NCI-H2196 (cell line): ENCODE results near the gene PITPNM3.
"Not testable (repeated sequence)": the region's sequence is repeated elsewhere in the genome, so short reads cannot be mapped to it uniquely, and the experiment has no call there.

Experiments
- DNase-seq: peaks from one replicate; lab custom pipeline; 2025; ENCODE audit not compliant: unreplicated experiment; lab: John Stamatoyannopoulos, UW

Gene PITPNM3

DNA sequence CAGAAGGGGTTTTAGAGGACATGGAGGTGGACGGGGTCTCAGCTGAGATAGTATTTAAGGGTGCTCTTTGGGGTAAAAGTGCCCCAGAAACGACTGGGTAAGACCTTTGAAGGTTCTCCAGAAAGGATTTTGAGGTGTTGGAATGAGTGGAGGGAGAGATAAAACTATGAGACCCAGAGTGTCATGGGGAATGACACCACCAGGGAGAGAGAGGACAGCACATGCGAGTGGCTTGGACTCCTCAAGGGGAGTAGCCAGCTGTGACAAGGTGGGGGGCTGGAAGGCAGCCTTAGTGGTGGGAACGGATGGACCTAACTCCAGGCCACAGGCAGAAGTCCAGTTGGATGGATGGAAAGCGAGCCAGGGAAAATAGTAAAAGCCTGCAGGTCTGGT, 19.2 kb upstream of the PITPNM3 start:
- DNase-seq = no peak

DNA sequence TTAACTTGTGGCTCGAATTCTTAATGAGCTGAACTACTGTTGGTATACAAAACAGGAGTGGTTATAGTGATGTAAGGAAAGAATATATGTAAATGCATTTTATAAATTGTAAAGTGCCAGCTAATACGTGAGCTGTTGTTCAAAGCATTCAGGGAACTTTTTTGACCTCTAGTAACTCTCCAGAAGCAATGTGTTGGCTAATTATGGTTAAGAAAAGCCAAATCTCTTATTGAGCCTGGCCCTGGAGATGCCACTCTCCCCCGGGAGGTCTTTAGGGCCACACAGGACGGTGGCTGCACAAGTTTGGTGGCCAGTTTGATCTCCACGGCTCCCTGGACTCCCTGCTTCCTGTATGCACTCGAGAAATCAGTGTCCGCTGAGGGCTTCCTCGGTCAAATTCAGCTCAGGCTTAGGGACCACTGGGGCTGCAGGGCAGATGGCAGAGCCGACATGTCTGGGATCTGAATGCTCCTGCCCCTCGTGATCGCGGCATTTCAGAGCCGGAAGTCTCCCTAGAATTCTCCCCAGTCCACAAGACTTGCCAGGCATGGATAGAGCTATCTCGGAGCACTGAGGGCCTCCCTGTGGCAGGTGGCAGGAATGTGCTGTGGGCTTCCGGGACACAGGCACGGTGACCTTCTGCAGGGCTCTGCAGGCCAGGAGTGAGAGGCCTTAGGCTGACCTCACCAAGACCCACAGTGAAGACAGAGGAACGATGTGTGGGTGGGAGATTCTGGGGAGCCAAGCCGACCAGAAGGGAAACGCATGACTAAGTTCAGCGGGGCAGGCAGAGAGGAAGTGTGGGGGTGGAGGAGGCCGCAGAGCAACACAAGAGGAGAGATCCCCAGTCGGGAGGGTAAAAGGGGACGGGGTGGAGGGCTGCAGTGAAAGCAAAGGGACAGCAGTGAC, 18.6 kb upstream of the PITPNM3 start:
- DNase-seq = no peak

DNA sequence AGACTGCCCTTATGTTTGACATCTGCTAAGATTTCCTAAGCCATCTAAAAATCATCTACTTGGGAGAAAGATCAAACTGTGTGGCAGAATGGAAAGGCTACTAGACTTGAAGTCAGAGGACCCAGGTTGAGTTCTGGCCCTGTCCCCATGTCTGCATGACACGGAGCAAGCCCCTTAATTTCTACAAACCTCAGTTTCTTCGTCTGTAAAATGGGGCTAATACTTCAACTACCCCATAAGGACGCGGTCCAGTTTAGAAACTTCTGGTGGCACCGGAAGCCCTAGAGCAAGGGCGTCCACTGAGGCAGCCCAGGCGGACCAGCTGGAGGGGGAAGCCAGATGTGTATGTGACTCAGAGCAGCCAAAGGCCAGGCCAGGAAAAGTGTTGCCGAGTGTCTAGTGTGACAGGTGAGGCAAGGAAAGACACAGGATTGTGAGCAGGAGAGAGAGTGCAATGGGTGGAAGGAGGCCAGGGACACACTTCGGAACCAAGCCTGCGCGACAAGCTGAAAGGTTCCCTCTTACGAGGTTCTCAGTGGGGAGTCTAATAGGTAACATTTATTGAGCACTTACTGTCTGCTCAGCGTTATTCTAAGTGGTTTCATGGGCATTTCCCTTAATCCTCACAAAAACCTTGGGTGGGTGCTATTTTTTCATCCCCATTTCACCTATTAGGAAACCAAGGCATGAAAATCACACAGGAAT, 17.8 kb upstream of the PITPNM3 start:
- no peak for DNase-seq

DNA sequence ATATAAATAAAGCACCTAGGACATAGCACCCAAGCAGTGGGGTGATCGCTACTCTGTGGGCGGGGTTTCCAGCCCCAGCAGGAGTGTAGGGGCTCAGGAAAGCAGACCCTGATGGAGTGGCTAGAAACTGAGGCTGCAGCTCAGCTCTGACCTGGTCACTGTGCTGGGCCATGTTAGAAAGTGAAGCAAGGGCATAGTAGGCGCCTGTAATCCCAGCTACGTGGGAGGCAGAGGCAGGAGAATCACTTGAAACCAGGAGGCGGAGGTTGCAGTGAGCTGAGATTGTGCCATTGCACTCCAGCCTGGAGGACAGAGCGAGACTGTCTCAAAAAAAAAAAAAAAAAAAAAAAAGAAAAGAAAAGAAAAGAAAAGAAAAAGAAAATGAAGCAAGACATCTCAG, 17.1 kb upstream of the PITPNM3 start:
- not testable (repeated sequence) for DNase-seq

DNA sequence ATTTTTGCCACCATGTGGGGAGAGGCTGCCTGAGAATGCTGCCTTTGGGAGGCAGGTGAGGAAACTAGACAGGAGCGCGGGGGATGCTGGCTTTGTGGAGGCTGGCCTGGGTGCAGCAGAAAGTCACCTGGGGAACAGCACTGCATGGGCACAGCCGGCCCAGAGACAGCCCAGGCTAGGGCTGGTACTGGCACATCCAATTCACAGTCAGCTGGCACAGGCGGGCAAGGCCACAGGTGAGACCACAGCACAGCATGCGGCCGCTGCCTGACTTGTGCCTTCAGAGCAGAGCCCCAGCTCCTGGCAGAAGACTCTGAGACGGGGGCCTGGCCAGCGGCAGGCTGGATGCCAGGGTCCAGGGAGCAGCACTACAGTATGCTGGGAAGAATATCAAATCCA, 16.6 kb upstream of the PITPNM3 start:
- no peak for DNase-seq

DNA sequence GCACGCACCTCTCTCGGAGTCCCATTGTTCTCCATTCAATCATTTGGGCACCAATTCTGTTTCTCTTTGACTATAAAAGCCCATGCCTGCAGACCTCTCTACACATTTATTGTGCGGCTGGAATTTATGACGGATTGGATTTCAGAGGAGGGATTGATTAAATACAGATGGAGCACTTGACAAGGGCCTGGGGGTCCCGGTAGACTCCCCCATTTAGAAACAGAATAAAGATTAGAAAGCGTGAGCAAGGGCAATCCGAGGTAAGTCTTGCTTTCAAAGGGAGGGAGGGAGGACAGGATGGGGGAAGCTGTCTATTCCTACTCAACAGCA, 15.1 kb upstream of the PITPNM3 start:
- DNase-seq = no peak

DNA sequence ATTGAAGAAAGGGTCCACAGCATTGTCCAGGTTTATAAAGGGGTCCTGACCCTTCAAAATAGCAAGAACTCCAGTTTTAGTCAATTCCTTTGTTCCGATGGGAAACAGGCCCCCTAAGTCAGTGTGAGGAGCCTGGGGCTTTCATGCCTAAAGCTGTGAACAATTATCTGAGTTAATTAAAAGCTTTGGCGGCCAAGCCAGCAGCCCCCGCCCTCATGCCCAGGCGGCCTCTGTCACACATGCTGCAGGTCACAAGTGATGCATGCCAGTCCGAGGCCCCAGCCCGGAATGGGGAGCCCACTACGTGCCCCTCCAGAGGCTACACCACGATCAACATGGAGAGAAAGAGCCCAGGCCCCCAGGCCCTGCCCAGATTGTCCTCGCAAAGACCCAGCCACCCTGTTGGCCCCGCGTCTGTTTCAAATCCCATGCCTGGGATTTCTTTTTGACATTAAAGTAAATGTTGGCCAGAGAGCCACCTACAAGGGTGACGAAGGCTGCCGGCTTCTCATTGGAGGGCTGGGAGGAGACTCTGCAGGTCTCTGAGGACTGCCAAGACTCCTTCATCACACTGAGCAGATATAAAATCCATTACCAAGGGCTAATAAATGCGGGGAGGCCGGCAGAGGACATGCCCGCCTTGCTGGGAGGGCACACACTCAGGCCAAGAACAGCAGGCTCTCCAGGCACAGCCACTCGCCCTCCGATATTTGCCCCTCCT, 14.5 kb upstream of the PITPNM3 start:
- DNase-seq = no peak

DNA sequence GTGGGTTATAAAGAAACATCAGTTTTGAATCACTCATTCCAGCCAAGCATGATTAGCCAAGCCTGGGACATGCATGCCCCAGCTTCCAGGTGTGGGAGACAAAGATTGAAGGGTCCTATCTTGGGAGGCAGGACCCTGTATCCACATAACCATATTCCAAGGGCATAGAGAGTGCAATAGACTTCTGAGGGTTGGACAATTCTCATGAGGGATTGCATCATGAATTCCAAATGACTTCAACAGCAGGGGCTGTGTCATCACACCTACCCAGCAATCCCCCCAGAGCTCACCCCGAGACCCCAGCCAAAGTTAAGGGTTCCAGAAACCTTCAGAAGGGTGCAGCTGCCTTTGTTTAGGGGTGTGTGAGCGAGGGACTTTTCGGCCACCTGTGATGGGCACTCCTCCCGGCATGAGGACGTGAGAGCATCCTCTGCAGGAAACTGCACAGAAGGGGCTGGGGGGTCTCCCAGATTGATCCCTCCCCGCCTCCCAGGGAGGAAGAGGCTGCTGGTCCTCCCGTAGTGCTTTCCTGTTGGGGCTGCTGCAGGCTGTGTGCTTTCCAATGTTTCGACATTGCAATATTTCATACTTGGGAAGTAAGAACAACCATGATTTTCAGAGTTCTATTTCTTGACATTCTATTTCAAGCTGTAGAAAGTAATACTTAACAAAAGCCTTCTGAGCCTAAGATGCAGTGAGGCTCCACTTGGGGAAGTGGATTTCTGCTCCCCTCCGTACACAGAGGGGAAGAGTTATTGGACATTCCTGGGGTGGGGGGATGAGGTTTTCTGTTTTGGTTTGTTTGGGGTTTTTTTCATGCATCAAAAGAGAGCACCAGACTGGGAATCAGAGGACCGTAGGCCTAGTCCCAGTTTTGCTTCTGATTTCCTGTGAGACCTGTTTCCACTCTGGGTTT, 13.3 kb upstream of the PITPNM3 start:
- DNase-seq = no peak

DNA sequence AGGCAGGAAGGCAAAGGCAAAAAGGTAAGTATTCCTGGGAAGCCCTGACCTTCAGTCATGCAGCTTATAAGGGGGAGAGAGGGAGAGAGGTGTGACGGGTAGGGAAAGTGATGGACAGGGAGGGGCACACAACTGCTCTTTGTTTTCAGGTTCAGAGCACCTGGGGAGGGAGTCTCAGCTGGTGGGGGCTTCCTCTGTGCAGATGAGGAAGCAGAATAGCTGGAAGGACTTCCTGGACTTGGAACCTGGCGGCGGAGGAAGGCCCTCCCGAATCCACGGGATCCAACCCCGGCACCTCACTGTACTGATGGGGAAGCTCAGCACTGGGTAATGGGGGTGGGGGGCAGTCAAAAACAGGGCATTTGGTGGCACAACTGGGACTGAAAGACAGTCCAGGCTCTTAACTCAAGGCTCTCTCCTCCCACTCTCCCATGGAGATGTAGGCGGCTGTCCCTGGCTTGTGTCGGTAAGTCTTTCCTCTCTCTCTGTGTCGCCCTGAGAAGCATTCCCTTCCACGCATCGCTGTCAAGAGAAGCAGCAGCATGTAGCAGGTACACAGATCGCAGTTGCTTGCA, 11.9 kb upstream of the PITPNM3 start:
- DNase-seq = no peak

DNA sequence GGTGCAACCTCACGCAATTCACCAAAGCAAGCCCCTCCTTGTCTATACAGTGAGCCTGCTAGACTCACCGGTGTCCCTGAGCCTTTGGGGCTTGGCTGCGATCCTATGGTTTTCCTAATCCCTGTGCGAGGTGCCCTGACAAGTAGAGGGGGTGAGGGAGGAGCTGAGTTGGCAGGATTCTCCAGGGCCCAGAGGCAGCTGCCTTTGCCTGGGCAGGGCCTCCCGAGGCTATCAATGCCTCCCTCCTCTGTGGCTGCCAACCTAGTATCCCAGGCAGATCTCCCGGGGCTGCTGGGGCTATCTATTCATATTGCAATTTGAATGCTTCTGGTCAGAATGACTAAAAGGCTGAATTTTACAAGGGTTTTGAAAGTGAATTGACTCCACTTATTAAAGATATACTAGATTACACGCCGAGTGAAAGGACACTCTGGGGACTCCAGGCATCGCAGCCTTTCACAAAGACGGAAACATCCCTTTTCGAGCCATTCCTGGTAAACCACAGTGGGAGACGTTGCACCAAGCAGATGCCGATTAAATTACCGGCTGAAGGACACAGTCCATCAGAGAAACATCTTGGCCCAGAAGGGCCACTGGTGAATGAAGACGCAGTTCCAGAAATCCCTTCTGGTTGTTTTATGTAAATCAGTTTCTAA, 11.3 kb upstream of the PITPNM3 start:
- no peak for DNase-seq

DNA sequence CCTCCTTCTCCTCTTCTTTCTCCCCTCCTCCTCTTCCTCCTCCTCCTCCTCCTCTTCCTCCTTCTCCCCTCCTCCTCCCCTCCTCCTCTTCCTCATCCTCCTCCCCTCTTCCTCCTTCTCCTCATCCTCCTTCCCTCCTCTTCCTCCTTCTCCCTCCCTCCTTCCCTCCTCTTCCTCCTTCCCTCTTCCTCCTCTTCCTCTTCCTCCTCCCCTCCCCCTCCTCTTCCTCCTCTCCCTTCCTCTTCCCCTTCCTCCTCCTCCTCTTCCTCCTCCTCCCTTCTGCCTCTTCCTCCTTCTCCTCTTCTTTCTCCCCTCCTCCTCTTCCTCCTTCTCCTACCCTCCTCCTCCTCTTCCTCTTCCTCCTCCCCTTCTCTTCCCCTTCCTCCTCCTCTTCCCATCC, 5.1 kb upstream of the PITPNM3 start:
- DNase-seq = no peak

DNA sequence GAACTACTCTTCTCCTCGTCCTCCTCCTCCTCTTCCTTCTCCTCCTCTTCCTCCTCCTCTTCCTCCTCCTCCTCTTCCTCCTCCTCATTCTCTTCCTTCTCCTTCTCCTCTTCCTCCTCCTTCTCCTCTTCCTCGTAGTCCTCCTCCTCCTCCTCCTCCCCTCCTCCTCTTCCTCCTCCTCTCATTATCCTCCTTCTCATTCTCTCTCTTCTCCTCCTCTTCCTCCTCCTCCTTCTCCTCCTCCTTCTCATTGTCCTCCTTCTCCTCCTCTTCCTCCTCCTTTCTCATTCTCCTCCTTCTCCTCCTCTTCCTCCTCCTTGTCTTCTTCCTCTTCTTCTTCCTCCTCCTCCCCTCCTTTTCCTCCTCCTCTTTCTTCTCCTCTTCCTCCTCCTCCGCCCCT, 4.1 kb upstream of the PITPNM3 start:
- no peak for DNase-seq

DNA sequence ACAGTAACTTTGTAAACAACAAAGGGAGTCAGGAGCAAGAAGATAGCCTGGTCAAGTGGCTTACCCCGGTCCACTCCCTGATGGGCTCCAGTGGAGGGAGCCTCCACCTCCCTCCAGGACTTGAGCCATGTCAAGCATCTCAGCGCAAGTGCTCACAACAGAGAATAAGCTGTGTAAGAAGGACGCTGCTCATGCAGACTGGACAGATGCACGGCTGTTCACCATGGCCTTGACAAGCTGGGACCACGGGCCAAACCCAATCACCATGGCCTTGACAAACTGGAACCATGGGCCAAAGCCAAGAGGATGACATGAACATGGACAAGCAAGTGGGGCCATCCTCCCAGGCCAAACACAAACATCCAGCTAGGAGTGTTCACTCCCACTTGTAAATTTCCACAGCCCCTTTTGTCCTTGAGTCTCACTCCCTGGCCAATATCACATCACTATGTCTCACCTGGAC, 3.4 kb upstream of the PITPNM3 start:
- DNase-seq = no peak

DNA sequence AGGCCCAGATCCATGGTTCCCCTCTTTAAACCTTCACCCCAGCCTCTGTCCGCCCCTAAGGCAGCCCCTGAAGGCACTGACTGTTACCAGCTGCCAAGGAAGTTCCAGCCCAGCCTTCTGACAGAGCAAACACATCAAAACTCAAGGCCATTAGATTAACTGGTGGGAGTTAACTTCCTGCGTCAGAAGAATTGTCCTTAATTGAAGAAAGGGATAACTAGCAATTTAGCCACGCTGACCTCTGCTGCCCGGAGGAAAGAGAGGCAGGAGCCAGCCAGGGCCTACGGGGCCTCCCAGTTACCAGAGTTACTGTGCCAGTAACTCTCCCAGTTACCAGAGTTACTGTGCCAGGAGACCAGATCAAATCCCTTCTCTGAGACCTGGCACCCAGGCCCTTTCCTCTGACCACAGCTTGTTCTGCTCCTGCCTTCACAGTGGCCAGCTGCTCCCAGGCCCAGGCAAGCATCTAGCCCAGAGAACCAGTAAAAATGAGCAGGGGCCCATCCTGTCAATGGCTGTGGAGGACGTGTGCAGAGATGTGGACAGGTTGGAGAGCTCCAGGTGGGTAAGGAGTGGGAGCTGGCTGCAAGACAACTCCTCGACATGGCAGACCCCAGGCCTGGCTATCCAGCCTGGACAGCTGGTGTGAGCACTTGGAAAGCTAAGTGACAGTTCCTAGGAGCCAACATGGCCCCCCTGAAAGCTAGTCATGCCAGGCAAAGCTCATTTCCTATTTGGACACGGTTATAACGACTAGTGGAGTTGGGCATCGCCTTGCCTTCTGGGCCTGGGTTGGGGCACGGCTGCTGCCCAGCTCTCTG, 2.8 kb upstream of the PITPNM3 start:
- no peak for DNase-seq

DNA sequence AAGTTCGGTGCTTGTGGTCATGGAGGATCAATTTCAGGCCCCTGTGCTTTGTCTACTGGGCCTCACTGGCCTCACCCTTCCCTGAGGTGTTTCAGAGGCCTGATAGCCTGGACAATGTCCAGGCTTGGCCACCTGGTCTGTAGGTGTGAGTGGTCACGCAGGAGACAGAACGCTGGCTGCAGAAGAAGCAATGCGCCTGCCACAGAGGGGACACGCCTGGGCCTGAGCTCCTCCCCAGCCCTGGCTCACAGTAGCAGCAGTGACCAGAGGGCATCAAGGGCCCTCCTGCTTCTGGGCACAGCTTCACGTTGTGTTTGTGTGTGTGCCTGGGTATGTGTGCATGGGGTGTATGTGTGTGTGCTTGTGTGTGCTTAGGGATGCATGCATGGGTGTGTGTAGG, 1.9 kb upstream of the PITPNM3 start:
- no peak for DNase-seq

DNA sequence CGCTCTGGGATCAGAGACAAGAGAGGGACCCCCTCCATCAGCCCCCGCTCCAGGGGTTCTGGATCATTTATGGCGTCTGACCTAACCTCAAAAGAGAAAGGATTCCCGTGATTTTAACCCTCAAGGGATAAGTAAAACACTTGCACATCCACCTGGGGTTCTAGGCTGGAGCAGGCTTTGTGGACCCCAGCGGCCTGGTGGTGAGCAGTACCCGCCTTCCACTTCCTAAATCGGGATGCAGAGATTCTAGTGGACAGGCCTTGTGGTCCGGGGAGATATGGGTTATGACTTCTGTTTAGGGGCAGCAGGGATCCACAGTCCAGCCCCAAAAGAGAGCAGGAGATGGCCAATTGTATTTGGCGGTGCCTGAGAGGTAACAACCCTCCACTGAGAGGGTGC, 684 bp upstream of the PITPNM3 start:
- DNase-seq = no peak

DNA sequence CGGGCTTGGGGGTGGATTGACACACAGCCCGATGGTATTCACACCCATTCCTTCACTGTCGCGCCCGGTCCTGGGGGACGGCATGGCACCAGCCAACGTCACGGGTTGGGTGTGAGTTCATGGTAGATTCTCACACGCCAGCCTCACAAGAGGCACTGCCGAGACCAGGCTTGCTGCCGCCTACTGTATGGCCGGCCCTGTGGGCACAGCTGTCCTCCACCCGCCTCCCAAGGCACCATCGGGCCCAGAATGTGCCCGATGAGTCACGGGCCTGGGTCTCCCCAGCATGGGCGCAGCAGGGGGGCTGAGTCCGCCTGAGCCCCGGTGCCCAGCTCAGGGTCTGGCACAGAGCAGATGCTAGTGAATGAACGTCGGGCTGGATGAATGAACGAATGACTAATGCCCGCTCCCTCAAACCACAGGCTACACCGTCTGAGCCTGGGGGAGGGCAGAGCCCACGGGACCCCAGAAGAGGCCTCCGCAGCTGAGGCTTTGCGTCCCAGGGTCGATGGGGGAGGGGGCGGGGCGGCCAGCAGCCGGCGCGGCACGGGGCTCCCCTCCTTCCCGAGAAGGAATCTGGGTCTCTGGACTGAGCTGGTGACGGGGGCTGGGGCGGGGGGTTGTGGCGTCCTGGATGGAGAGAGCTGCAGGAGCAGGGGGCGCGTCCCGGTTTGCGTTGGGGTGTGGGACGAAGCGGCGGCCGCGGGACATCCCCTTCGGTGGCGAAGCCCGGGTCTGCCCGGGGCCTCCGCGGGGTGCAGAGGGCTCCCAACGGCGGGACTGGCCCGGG, 829 bp downstream of the PITPNM3 start:
- no peak for DNase-seq

DNA sequence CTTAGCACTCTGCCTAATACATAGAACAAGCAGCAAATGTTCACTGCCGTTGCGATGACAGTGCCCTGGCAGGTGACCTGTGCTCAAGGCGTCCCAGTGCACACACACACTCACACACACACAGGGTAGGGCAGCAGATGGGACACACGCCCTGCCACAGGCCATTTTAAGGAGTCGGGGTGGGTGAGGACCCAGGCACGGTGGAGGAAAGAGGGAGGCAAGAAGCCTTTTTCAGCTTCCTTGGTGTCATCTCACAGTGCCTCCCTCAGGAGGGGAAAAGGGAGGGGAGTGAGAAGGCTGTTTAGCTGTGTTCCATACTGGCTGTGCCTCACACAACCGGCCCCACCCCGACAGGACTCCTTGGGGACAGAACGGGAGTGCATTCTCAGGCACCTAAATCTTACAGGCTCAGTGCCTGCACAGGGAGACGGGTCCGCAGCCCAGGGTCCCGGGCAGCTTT, 1.5 kb downstream of the PITPNM3 start:
- no peak for DNase-seq
